Testis (tissue), 2 donors: ENCODE measurements around the gene TMEM8B.

Experiments used
- CTCF ChIP-seq, 3 experiments: fragments of 450-650 bp in 2 of 3; fragments of 200-600 bp in 1 of 3; sonication (generic) in 1 of 3; IDR thresholded peaks; one replicate each; pipeline ENCODE4 v1.5.1; 2016 to 2019; ENCODE audit warnings: antibody characterized with exemption in 3 of 3, mild to moderate bottlenecking in 2 of 3, moderate library complexity in 1 of 3
- POLR2A ChIP-seq: fragments of 450-650 bp; IDR thresholded peaks from one replicate; pipeline ENCODE4 v1.6.1; 2017; ENCODE audit warnings: antibody characterized with exemption, mild to moderate bottlenecking, moderate library complexity

GRCh38 chr9:35783418-35783817 lies 45.6 kb upstream of the TMEM8B start:
- TF ChIP-seq CTCF (IDR thresholded peaks at IDR 0.05) (no peak), POLR2A (no peak)
